OCI-LY3 (cell line): ENCODE measurements around the gene FAM53B.
A peak's percentile ranks its signal among the peaks of the same experiment; 100 is the strongest.

Experiments
- H2AFZ ChIP-seq: fragments of 200-600, 300-600 bp; shearing (Covaris generic); 2 replicates; pipeline ENCODE4 v1.6.0; 2014; ENCODE audit warnings: antibody characterized with exemption, low read depth, low read length
- H3K27ac ChIP-seq: fragments of 200-600, 300-600 bp; sonication (generic); 2 replicates; pipeline ENCODE4 v1.5.1; 2014; ENCODE audit warnings: mild to moderate bottlenecking, low read length, moderate library complexity, mixed read lengths
- H3K27me3 ChIP-seq: fragments of 200-600, 300-600 bp; sonication (generic); 2 replicates; pipeline ENCODE4 v1.6.1; 2014; ENCODE audit warnings: low read depth, low read length, mixed read lengths
- H3K36me3 ChIP-seq: fragments of 200-600, 300-600 bp; sonication (generic); replicated peaks from 2 replicates; pipeline ENCODE3; 2014; ENCODE audit warnings: low read depth, low read length, mixed read lengths
- H3K4me1 ChIP-seq: fragments of 300-600, 200-600 bp; sonication (generic); 2 replicates; pipeline ENCODE4 v1.6.1; 2014; ENCODE audit warnings: low read length, mixed read lengths
- H3K4me2 ChIP-seq: fragments of 200-600, 300-600 bp; sonication (generic); 2 replicates; pipeline ENCODE4 v1.6.1; 2014; ENCODE audit warnings: low read length, mixed read lengths
- H3K4me3 ChIP-seq: fragments of 300-600, 200-600 bp; sonication (generic); 2 replicates; pipeline ENCODE4 v1.5.1; 2014; ENCODE audit warnings: antibody characterized with exemption, mild to moderate bottlenecking, low read length, moderate library complexity
- H3K79me2 ChIP-seq: fragments of 300-600, 200-600 bp; shearing (Covaris generic); 2 replicates; pipeline ENCODE4 v1.6.1; 2014; ENCODE audit warnings: mild to moderate bottlenecking, low read length, mixed read lengths
- H3K9ac ChIP-seq: fragments of 300-600, 200-600 bp; shearing (Covaris generic); 2 replicates; pipeline ENCODE4 v1.6.0; 2014; ENCODE audit warnings: mild to moderate bottlenecking, low read length, moderate library complexity
- H3K9me3 ChIP-seq: fragments of 200-600, 300-600 bp; shearing (Covaris generic); 2 replicates; pipeline ENCODE4 v1.6.1; 2014; ENCODE audit warnings: low read length, mixed read lengths; ENCODE audit not compliant: insufficient read depth
- H4K20me1 ChIP-seq: fragments of 200-600, 300-600 bp; sonication (generic); 2 replicates; pipeline ENCODE4 v1.6.1; 2016; ENCODE audit warnings: low read length, mixed read lengths; ENCODE audit not compliant: insufficient read depth
- CTCF ChIP-seq: fragments of 200-600, 300-600 bp; sonication (generic); IDR thresholded peaks from 2 replicates; pipeline ENCODE4 v1.5.1; 2014; ENCODE audit warnings: antibody characterized with exemption, low read length, low read depth
- EZH2phosphoT487 ChIP-seq: fragments of 200-600 bp; shearing (Covaris generic); IDR thresholded peaks from 2 replicates; pipeline ENCODE4 v1.6.1; 2018; ENCODE audit warnings: antibody characterized with exemption, mixed run types, low read depth

Gene FAM53B

GRCh38 chr10:124601016-124601415 is 143.2 kb downstream of the FAM53B start:
- no peaks in the 10 kb centered on the region for H3K79me2 ChIP-seq
- peak overlapping the region; percentile 42; the same call in 1 of the 2 replicates for H3K4me2 ChIP-seq
- no peaks in the 10 kb centered on the region for H3K9me3 ChIP-seq
- no peak overlapping the region for H3K27ac ChIP-seq
- H3K27me3 ChIP-seq, result no peaks in the 10 kb centered on the region
- H3K4me1 ChIP-seq, result peaks cover 15% of the 10 kb centered on the region
- H3K9ac ChIP-seq, result no peak overlapping the region
- no peak for TF ChIP-seq CTCF
- no peak for TF ChIP-seq EZH2phosphoT487
- H4K20me1 ChIP-seq, result no peaks in the 10 kb centered on the region
- no peak overlapping the region for H2AFZ ChIP-seq
- H3K4me3 ChIP-seq, result no peak overlapping the region
- H3K36me3 ChIP-seq, result no peaks in the 10 kb centered on the region

GRCh38 chr10:124600051-124600880 is 143.9 kb downstream of the FAM53B start:
- no peak for TF ChIP-seq CTCF
- no peak for TF ChIP-seq EZH2phosphoT487
- Histone ChIP-seq H4K20me1 (no peaks in the 10 kb centered on the region), H3K4me3 (no peak overlapping the region), H3K27me3 (no peaks in the 10 kb centered on the region), H3K4me2 (no peak overlapping the region), H3K27ac (no peak overlapping the region), H3K36me3 (no peaks in the 10 kb centered on the region), H3K4me1 (peaks cover 15% of the 10 kb centered on the region), H3K79me2 (no peaks in the 10 kb centered on the region), H3K9me3 (no peaks in the 10 kb centered on the region), H2AFZ (no peak overlapping the region), H3K9ac (no peak overlapping the region)

GRCh38 chr10:124599588-124600050 is 144.6 kb downstream of the FAM53B start:
- Histone ChIP-seq H3K27me3 (no peaks in the 10 kb centered on the region), H3K9ac (no peak overlapping the region), H3K4me3 (no peak overlapping the region), H3K4me1 (peaks cover 15% of the 10 kb centered on the region), H3K4me2 (no peak overlapping the region), H3K36me3 (no peaks in the 10 kb centered on the region), H2AFZ (no peak overlapping the region), H3K79me2 (no peaks in the 10 kb centered on the region), H3K9me3 (no peaks in the 10 kb centered on the region), H4K20me1 (no peaks in the 10 kb centered on the region), H3K27ac (no peak overlapping the region)
- TF ChIP-seq CTCF, result no peak
- no peak for TF ChIP-seq EZH2phosphoT487

- Histone ChIP-seq H3K36me3 (no peaks in the 10 kb centered on the region), H3K4me1 (peaks cover 15% of the 10 kb centered on the region), H2AFZ (no peak overlapping the region), H3K9me3 (no peaks in the 10 kb centered on the region), H3K4me2 (no peak overlapping the region), H4K20me1 (no peaks in the 10 kb centered on the region), H3K27me3 (no peaks in the 10 kb centered on the region), H3K79me2 (no peaks in the 10 kb centered on the region), H3K27ac (no peak overlapping the region), H3K9ac (no peak overlapping the region), H3K4me3 (no peak overlapping the region)
- TF ChIP-seq CTCF (no peak), EZH2phosphoT487 (no peak)
Observed at GRCh38 chr10:124598773-124599587, 145.2 kb downstream of the FAM53B start.
